IPS-20b (cell line): ENCODE measurements around the gene ITIH5.

Source experiments
- H3K27ac ChIP-seq: one replicate; pipeline ENCODE4 v1.5.1; 2013; ENCODE audit warnings: low read length
- H3K27me3 ChIP-seq: 2 replicates; pipeline ENCODE4 v1.6.1; 2013; ENCODE audit warnings: mild to moderate bottlenecking, low read length, inconsistent platforms; ENCODE audit not compliant: insufficient read depth
- H3K36me3 ChIP-seq: 2 replicates; pipeline ENCODE4 v1.6.1; 2013; ENCODE audit warnings: low read depth, mild to moderate bottlenecking, inconsistent platforms, low read length, moderate library complexity; ENCODE audit not compliant: insufficient read depth
- H3K4me1 ChIP-seq: 2 replicates; pipeline ENCODE4 v1.6.1; 2013; ENCODE audit warnings: mild to moderate bottlenecking, control low read depth, inconsistent platforms, low read length, moderate library complexity; ENCODE audit not compliant: insufficient read depth
- H3K4me3 ChIP-seq: 2 replicates; pipeline ENCODE4 v1.5.1; 2013; ENCODE audit warnings: mild to moderate bottlenecking, low read length, inconsistent platforms
- H3K9ac ChIP-seq: 2 replicates; pipeline ENCODE4 v1.6.1; 2013; ENCODE audit warnings: low read depth, mild to moderate bottlenecking, inconsistent platforms, low read length, moderate library complexity
- H3K9me3 ChIP-seq: 2 replicates; pipeline ENCODE4 v1.6.1; 2013; ENCODE audit warnings: mild to moderate bottlenecking, low read depth, low read length, inconsistent platforms; ENCODE audit not compliant: insufficient read depth

Gene ITIH5

DNA sequence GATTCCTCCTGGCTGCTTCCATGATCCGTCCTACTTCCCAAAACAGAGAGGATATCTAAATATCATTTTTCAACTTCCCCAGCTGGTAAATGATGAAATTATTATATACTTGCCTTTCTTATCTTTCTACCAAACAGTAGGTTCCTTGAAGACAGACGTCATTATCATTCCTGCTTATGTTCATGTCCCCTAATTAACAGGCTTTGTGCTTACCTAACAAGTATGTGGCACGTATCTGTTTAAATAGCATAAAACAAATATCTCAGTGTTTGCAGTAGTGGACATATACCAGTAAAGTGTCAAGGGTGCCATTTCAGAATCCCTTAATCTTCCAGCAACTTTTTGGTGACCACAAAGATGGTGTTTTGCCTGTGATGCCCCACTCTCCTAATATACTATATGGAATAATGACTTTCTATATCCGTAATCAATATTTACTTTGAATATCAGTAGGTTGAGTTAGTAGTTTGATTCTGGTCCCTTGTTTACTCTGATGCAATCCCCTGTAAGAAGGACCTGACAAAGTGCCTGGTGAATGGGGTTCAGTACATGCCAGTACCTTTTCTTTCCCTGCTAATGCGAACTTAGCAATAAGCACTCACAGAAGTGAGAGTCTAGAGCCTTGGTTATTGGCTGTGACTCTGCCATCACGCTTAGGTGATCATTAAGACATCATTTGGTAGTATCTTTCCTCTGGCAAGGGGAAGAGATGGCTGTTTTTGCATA lies 124.4 kb downstream of the ITIH5 start:
- no peak overlapping the region for H3K4me3 ChIP-seq
- H3K36me3 ChIP-seq, result no peaks in the 10 kb centered on the region
- H3K4me1 ChIP-seq, result peaks cover 23% of the 10 kb centered on the region; the same call in 1 of the 2 replicates
- H3K27ac ChIP-seq, result no peak overlapping the region
- no peaks in the 10 kb centered on the region for H3K9me3 ChIP-seq
- no peaks in the 10 kb centered on the region for H3K27me3 ChIP-seq
- H3K9ac ChIP-seq, result no peak overlapping the region

- H3K4me1 ChIP-seq, result peaks cover 23% of the 10 kb centered on the region; the same call in 1 of the 2 replicates
- peak overlapping the region; percentile 39; the same call in 1 of the 2 replicates for H3K4me3 ChIP-seq
- no peaks in the 10 kb centered on the region for H3K36me3 ChIP-seq
- no peaks in the 10 kb centered on the region for H3K27me3 ChIP-seq
- H3K27ac ChIP-seq, result no peak overlapping the region
- H3K9me3 ChIP-seq, result no peaks in the 10 kb centered on the region
- H3K9ac ChIP-seq, result peak overlapping the region; percentile 40; the same call in 1 of the 2 replicates
Measured at GRCh38 chr10:7541137-7542087, 125.4 kb downstream of the ITIH5 start.

- peaks cover 23% of the 10 kb centered on the region; the same call in 1 of the 2 replicates for H3K4me1 ChIP-seq
- H3K27ac ChIP-seq, result no peak overlapping the region
- H3K4me3 ChIP-seq, result no peak overlapping the region
- H3K9ac ChIP-seq, result no peak overlapping the region
- H3K36me3 ChIP-seq, result no peaks in the 10 kb centered on the region
- no peaks in the 10 kb centered on the region for H3K9me3 ChIP-seq
- H3K27me3 ChIP-seq, result no peaks in the 10 kb centered on the region
Measured at GRCh38 chr10:7538970-7539654, 127.7 kb downstream of the ITIH5 start.

- Histone ChIP-seq H3K4me3 (no peak overlapping the region), H3K4me1 (peaks cover 22% of the 10 kb centered on the region; the same call in 1 of the 2 replicates), H3K27me3 (no peaks in the 10 kb centered on the region), H3K9ac (no peak overlapping the region), H3K36me3 (no peaks in the 10 kb centered on the region), H3K27ac (no peak overlapping the region), H3K9me3 (no peaks in the 10 kb centered on the region)
Measured at GRCh38 chr10:7537126-7537525, 129.6 kb downstream of the ITIH5 start.

- Histone ChIP-seq H3K36me3 (no peaks in the 10 kb centered on the region), H3K9ac (no peak overlapping the region), H3K27ac (no peak overlapping the region), H3K4me1 (peaks cover 3% of the 10 kb centered on the region; the same call in 1 of the 2 replicates), H3K4me3 (no peak overlapping the region), H3K9me3 (no peaks in the 10 kb centered on the region), H3K27me3 (no peaks in the 10 kb centered on the region)
Measured at GRCh38 chr10:7534480-7534852, 132.3 kb downstream of the ITIH5 start.

GRCh38 chr10:7533657-7534479 lies 132.9 kb downstream of the ITIH5 start:
- Histone ChIP-seq H3K4me3 (no peak overlapping the region), H3K27me3 (no peaks in the 10 kb centered on the region), H3K9ac (no peak overlapping the region), H3K4me1 (no peaks in the 10 kb centered on the region; the same call in 1 of the 2 replicates), H3K9me3 (no peaks in the 10 kb centered on the region), H3K27ac (no peak overlapping the region), H3K36me3 (no peaks in the 10 kb centered on the region)

GRCh38 chr10:7532723-7533498 lies 133.9 kb downstream of the ITIH5 start:
- no peak overlapping the region for H3K4me3 ChIP-seq
- no peak overlapping the region for H3K9ac ChIP-seq
- no peaks in the 10 kb centered on the region; the same call in 1 of the 2 replicates for H3K4me1 ChIP-seq
- H3K9me3 ChIP-seq, result no peaks in the 10 kb centered on the region
- H3K27ac ChIP-seq, result no peak overlapping the region
- no peaks in the 10 kb centered on the region for H3K27me3 ChIP-seq
- no peaks in the 10 kb centered on the region for H3K36me3 ChIP-seq

DNA sequence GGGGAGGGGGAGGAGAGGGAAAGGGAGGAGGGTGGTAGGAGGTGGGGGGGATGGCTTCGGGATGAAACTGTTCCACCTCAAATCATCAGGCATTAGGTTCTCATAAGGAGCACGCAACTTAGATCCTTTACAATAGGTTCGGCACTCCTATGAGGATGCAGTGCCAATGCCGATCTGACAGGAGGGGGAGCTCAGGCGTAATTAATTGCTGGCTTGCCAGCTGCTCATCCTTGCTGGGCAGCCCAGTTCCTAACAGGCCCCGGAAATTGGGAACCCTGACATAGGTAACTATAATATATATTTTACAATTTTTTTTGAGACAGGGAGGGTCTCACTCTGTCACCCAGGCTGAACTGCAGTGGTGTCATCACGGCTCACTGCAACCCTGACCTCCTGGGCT lies 137.1 kb downstream of the ITIH5 start:
- Histone ChIP-seq H3K9ac (no peak overlapping the region), H3K4me3 (no peak overlapping the region), H3K9me3 (no peaks in the 10 kb centered on the region), H3K27ac (no peak overlapping the region), H3K36me3 (no peaks in the 10 kb centered on the region), H3K4me1 (no peaks in the 10 kb centered on the region; the same call in 1 of the 2 replicates), H3K27me3 (no peaks in the 10 kb centered on the region)

DNA sequence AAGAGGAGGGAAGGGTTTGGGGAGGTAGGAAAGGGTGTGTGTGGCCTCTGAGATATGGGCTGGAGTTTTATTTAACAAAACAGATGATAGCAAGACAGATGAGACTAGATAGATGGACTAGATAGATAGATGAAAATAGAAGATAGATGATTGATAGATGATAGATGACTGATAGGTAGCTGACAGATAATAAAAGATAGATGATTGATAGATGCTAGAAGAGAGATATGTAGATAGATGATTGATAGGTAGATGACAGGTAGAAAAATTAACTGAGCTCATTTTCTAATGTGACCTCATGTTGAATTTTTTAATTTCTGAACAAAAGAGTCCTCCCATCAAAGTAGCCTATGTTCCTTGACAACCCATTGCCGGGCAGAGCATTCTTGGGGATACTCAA lies 139.3 kb downstream of the ITIH5 start:
- Histone ChIP-seq H3K9me3 (no peaks in the 10 kb centered on the region), H3K4me3 (no peak overlapping the region), H3K27ac (no peak overlapping the region), H3K4me1 (no peaks in the 10 kb centered on the region), H3K9ac (no peak overlapping the region), H3K27me3 (no peaks in the 10 kb centered on the region), H3K36me3 (no peaks in the 10 kb centered on the region)

DNA sequence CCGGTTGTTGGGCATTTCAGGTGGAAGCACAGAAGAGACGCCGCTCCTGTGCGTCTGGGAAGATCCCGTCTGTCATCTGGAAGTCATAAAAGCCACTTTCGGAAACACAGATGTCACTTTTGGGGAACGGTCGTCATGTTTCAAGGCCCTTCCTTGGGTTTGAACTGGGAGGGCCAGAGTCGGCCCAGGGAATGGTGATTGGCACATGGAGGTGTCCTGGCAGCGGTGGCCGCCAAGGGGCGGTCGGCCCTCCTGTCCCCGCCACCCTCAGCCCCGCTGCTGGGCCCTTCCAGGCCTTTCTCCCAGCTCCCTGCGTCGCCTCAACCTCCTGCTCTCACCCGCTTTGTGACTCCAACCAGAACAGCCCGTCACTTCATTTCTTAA lies 140.8 kb downstream of the ITIH5 start:
- Histone ChIP-seq H3K36me3 (no peaks in the 10 kb centered on the region), H3K4me1 (no peaks in the 10 kb centered on the region), H3K4me3 (no peak overlapping the region), H3K27ac (no peak overlapping the region), H3K27me3 (no peaks in the 10 kb centered on the region), H3K9me3 (no peaks in the 10 kb centered on the region), H3K9ac (no peak overlapping the region)
